Upper lobe of right lung (tissue), 1 donor: Measurements from ENCODE around the gene CMTR1. TPM values are rescaled to one million over a fixed set of nuclear protein-coding genes. Genes with fewer than 3 reads are reported as not detected.

Source experiments
- ATAC-seq: fragments of 200-7000 bp; cut with Tn5 transposase; one replicate; pipeline ENCODE4 v1.9.1; 2020; ENCODE audit warnings: mild to moderate bottlenecking, moderate library complexity
- DNase-seq: peaks from one replicate; pipeline ENCODE4 v3.0.0-alpha.2; 2020
- H3K27ac ChIP-seq: fragments of 200-600 bp; one replicate; pipeline ENCODE4 v1.8.0; 2022
- H3K27me3 ChIP-seq: fragments of 200-600 bp; one replicate; pipeline ENCODE4 v1.8.0; 2022; ENCODE audit warnings: mild to moderate bottlenecking
- H3K36me3 ChIP-seq: fragments of 200-600 bp; one replicate; pipeline ENCODE4 v1.8.0; 2022
- H3K4me1 ChIP-seq: fragments of 200-600 bp; one replicate; pipeline ENCODE4 v1.8.0; 2022
- H3K4me3 ChIP-seq: fragments of 200-600 bp; one replicate; pipeline ENCODE4 v1.8.0; 2022; ENCODE audit warnings: mild to moderate bottlenecking
- H3K9me3 ChIP-seq: fragments of 200-600 bp; one replicate; pipeline ENCODE4 v1.8.0; 2022
- CTCF ChIP-seq: fragments of 200-600 bp; IDR thresholded peaks from one replicate; pipeline ENCODE4 v1.8.0; 2022; ENCODE audit warnings: antibody characterized with exemption
- intact Hi-C: fragments of 100-400 bp; cut with DNase I; formaldehyde crosslinking; loops from one replicate; pipeline ENCODE4 v1.11.0; 2022
- total RNA-seq: library from RNA; stranded (reverse); fragmentation: NEBNext Ultra II Directional; extraction: Animal tissue kit (Norgen Biotek cat#: 25700); gene quantifications from one replicate; pipeline ENCODE4 v1.2.1, GENCODE V29; 2021
- donor health status: DM: no; HTN: yes; CAD: no; lungs with severe emphysema.

Gene CMTR1
- total RNA-seq, 1 donor from 2014 or later = 42.2 TPM

- no peak for ATAC-seq
- no peak for DNase-seq
- intact Hi-C loops = no loop called here
- H3K4me1 ChIP-seq = no peaks in the 10 kb centered on the region
- H3K4me3 ChIP-seq = no peak overlapping the region
- no peaks in the 10 kb centered on the region for H3K27me3 ChIP-seq
- H3K27ac ChIP-seq = no peak overlapping the region
- TF ChIP-seq CTCF = no peak
- no peaks in the 10 kb centered on the region for H3K9me3 ChIP-seq
- H3K36me3 ChIP-seq = peaks cover 82% of the 10 kb centered on the region
Observed at GRCh38 chr6:37474316-37474715, 41.3 kb downstream of the CMTR1 start.

- Histone ChIP-seq H3K36me3 (peaks cover 82% of the 10 kb centered on the region), H3K4me3 (no peak overlapping the region), H3K9me3 (no peaks in the 10 kb centered on the region), H3K4me1 (no peaks in the 10 kb centered on the region), H3K27me3 (no peaks in the 10 kb centered on the region), H3K27ac (no peak overlapping the region)
- ATAC-seq (no peak), DNase-seq (no peak)
- intact Hi-C loops = no loop called here
- TF ChIP-seq CTCF = no peak
Observed at GRCh38 chr6:37477191-37477590, 44.2 kb downstream of the CMTR1 start.

- intact Hi-C loops = no loop called here
- no peak for TF ChIP-seq CTCF
- no peaks in the 10 kb centered on the region for H3K27me3 ChIP-seq
- no peaks in the 10 kb centered on the region for H3K4me1 ChIP-seq
- no peak overlapping the region for H3K4me3 ChIP-seq
- H3K9me3 ChIP-seq = no peaks in the 10 kb centered on the region
- no peak for ATAC-seq
- no peak for DNase-seq
- H3K36me3 ChIP-seq = peaks cover 81% of the 10 kb centered on the region
- no peak overlapping the region for H3K27ac ChIP-seq
Observed at GRCh38 chr6:37477656-37478435, 44.8 kb downstream of the CMTR1 start.

GRCh38 chr6:37478827-37479226, 45.8 kb downstream of the CMTR1 start:
- no peak for ATAC-seq
- Histone ChIP-seq H3K36me3 (peaks cover 81% of the 10 kb centered on the region), H3K4me1 (no peaks in the 10 kb centered on the region), H3K27ac (no peak overlapping the region), H3K4me3 (no peak overlapping the region), H3K9me3 (no peaks in the 10 kb centered on the region), H3K27me3 (no peaks in the 10 kb centered on the region)
- no peak for TF ChIP-seq CTCF
- intact Hi-C loops = no loop called here
- no peak for DNase-seq

GRCh38 chr6:37479266-37479854, 46.3 kb downstream of the CMTR1 start:
- no peaks in the 10 kb centered on the region for H3K27me3 ChIP-seq
- H3K36me3 ChIP-seq = peaks cover 77% of the 10 kb centered on the region
- TF ChIP-seq CTCF = no peak
- no peak for DNase-seq
- H3K4me1 ChIP-seq = no peaks in the 10 kb centered on the region
- H3K9me3 ChIP-seq = no peaks in the 10 kb centered on the region
- H3K4me3 ChIP-seq = no peak overlapping the region
- ATAC-seq = no peak
- intact Hi-C loops = no loop called here
- H3K27ac ChIP-seq = no peak overlapping the region
